ENCODE measurements around the gene MRPS18B.

GRCh38 chr6:30572148-30572547, 45.5 kb upstream of the MRPS18B start:
- TF ChIP-seq POLR2A (IDR thresholded peaks at IDR 0.05; ENCODE audit: low read depth, low read length) (no peak), POLR2AphosphoS5 (IDR thresholded peaks at IDR 0.05; ENCODE audit: low read depth, low read length) (no peak), TAF1 (IDR thresholded peaks at IDR 0.05; ENCODE audit: borderline replicate concordance, low read depth, low read length) (no peak)
